ENCODE results near the gene BPIFA3. TPM values are rescaled to one million over a fixed set of nuclear protein-coding genes. Genes with fewer than 3 reads are reported as not detected.

Gene BPIFA3
- total and polyA plus RNA-seq, 2 donors (not counting 1 experiment from before 2014, with no cell fraction given) = not detected

GRCh38 chr20:33236351-33236750, 19.2 kb downstream of the BPIFA3 start:
- TF ChIP-seq CTCF (conservative IDR thresholded peaks at IDR 0.05 in 1 of 2, IDR thresholded peaks at IDR 0.05 in 1 of 2; ENCODE audit: low read depth in 1 of 2, low read length in 2 of 2) (no peak), EZH2 (IDR thresholded peaks at IDR 0.05; ENCODE audit: low read length, missing control alignments) (no peak)

GRCh38 chr20:33237989-33238388, 20.8 kb downstream of the BPIFA3 start:
- H3K36me3 ChIP-seq (ENCODE audit: control insufficient read depth, insufficient read depth, low read length) = no peaks in the 10 kb centered on the region
- H3K4me3 ChIP-seq (replicated peaks in 1 of 4; ENCODE audit: control extremely low read depth in 1 of 4, insufficient read depth in 1 of 4, low read depth in 3 of 4, low read length in 4 of 4) = no peak overlapping the region
- H3K9ac ChIP-seq (ENCODE audit: insufficient read depth, low read length) = no peak overlapping the region
- H3K4me1 ChIP-seq (ENCODE audit: control insufficient read depth, extremely low read depth, insufficient read depth, low read length) = no peaks in the 10 kb centered on the region
- no peaks in the 10 kb centered on the region for H3K79me2 ChIP-seq (ENCODE audit: control insufficient read depth, insufficient read depth, low read length)
- no peaks in the 10 kb centered on the region for H3K27me3 ChIP-seq (ENCODE audit: control insufficient read depth, insufficient read depth, low read length)
- H3K27ac ChIP-seq (ENCODE audit: insufficient read depth, low read length) = no peak overlapping the region
- no peaks in the 10 kb centered on the region for H4K20me1 ChIP-seq (ENCODE audit: control insufficient read depth, extremely low read depth, insufficient read depth, low read length)
- no peak overlapping the region for H3K4me2 ChIP-seq (ENCODE audit: extremely low read depth, insufficient read depth, low read length)
- no peak for TF ChIP-seq CTCF (conservative IDR thresholded peaks at IDR 0.05 in 1 of 2, IDR thresholded peaks at IDR 0.05 in 1 of 2; ENCODE audit: low read depth in 1 of 2, low read length in 2 of 2)
- TF ChIP-seq EZH2 (IDR thresholded peaks at IDR 0.05; ENCODE audit: low read length, missing control alignments) = no peak
- DNase-seq (ENCODE audit: low read depth in 2 of 2) = no peak
- no peak overlapping the region for H2AFZ ChIP-seq (ENCODE audit: low read length)
- no peaks in the 10 kb centered on the region for H3K9me3 ChIP-seq (ENCODE audit: control insufficient read depth, insufficient read depth, low read depth, low read length)

More at GRCh38 chr20:33236351-33236750, 19.2 kb downstream of the BPIFA3 start:
- Histone ChIP-seq H3K9me3 (ENCODE audit: control insufficient read depth, insufficient read depth, low read depth, low read length) (no peaks in the 10 kb centered on the region), H2AFZ (ENCODE audit: low read length) (no peak overlapping the region), H3K9ac (ENCODE audit: insufficient read depth, low read length) (no peak overlapping the region), H3K36me3 (ENCODE audit: control insufficient read depth, insufficient read depth, low read length) (no peaks in the 10 kb centered on the region), H3K4me3 (replicated peaks in 1 of 4; ENCODE audit: control extremely low read depth in 1 of 4, insufficient read depth in 1 of 4, low read depth in 3 of 4, low read length in 4 of 4) (no peak overlapping the region), H3K27ac (ENCODE audit: insufficient read depth, low read length) (no peak overlapping the region), H3K4me1 (ENCODE audit: control insufficient read depth, extremely low read depth, insufficient read depth, low read length) (no peaks in the 10 kb centered on the region), H3K27me3 (ENCODE audit: control insufficient read depth, insufficient read depth, low read length) (peaks cover 5% of the 10 kb centered on the region), H3K4me2 (ENCODE audit: extremely low read depth, insufficient read depth, low read length) (no peak overlapping the region), H4K20me1 (ENCODE audit: control insufficient read depth, extremely low read depth, insufficient read depth, low read length) (no peaks in the 10 kb centered on the region), H3K79me2 (ENCODE audit: control insufficient read depth, insufficient read depth, low read length) (no peaks in the 10 kb centered on the region)
- DNase-seq (ENCODE audit: low read depth in 2 of 2) = no peak

- no peak overlapping the region for H2AFZ ChIP-seq (ENCODE audit: low read length)
- DNase-seq (ENCODE audit: low read depth in 2 of 2) = no peak
- no peaks in the 10 kb centered on the region for H3K9me3 ChIP-seq (ENCODE audit: control insufficient read depth, insufficient read depth, low read depth, low read length)
- no peaks in the 10 kb centered on the region for H3K27me3 ChIP-seq (ENCODE audit: control insufficient read depth, insufficient read depth, low read length)
- no peak overlapping the region for H3K9ac ChIP-seq (ENCODE audit: insufficient read depth, low read length)
- no peak for TF ChIP-seq CTCF (conservative IDR thresholded peaks at IDR 0.05 in 1 of 2, IDR thresholded peaks at IDR 0.05 in 1 of 2; ENCODE audit: low read depth in 1 of 2, low read length in 2 of 2)
- no peak for TF ChIP-seq EZH2 (IDR thresholded peaks at IDR 0.05; ENCODE audit: low read length, missing control alignments)
- no peaks in the 10 kb centered on the region for H3K4me1 ChIP-seq (ENCODE audit: control insufficient read depth, extremely low read depth, insufficient read depth, low read length)
- H3K4me2 ChIP-seq (ENCODE audit: extremely low read depth, insufficient read depth, low read length) = no peak overlapping the region
- no peaks in the 10 kb centered on the region for H4K20me1 ChIP-seq (ENCODE audit: control insufficient read depth, extremely low read depth, insufficient read depth, low read length)
- H3K79me2 ChIP-seq (ENCODE audit: control insufficient read depth, insufficient read depth, low read length) = no peaks in the 10 kb centered on the region
- no peak overlapping the region for H3K4me3 ChIP-seq (replicated peaks in 1 of 4; ENCODE audit: control extremely low read depth in 1 of 4, insufficient read depth in 1 of 4, low read depth in 3 of 4, low read length in 4 of 4)
- H3K27ac ChIP-seq (ENCODE audit: insufficient read depth, low read length) = no peak overlapping the region
- H3K36me3 ChIP-seq (ENCODE audit: control insufficient read depth, insufficient read depth, low read length) = no peaks in the 10 kb centered on the region
Observed at GRCh38 chr20:33239418-33239817, 22.3 kb downstream of the BPIFA3 start.
